LoVo (cell line): ENCODE results near the gene LRTM2.

Source experiments
- DNase-seq: peaks from one replicate; pipeline ENCODE4 v3.0.0-alpha.2; 2016; ENCODE audit warnings: low spot score

The LRTM2 gene

GRCh38 chr12:1820191-1820895 is at the start of gene LRTM2:
Gene LRTM2 (plus strand): TSS chr12:1820565. CDS start chr12:1828149, 7,584 bp downstream.
- no peak for DNase-seq

- DNase-seq = no peak
Observed at GRCh38 chr12:1773937-1774655, 46.3 kb upstream of the LRTM2 start.

GRCh38 chr12:1776170-1776921 is 44.0 kb upstream of the LRTM2 start:
- no peak for DNase-seq

GRCh38 chr12:1777798-1778197 is 42.6 kb upstream of the LRTM2 start:
- no peak for DNase-seq

- DNase-seq = no peak
Observed at GRCh38 chr12:1778911-1779310, 41.5 kb upstream of the LRTM2 start.

GRCh38 chr12:1779783-1780182 is 40.6 kb upstream of the LRTM2 start:
- DNase-seq = no peak

- no peak for DNase-seq
Observed at GRCh38 chr12:1781772-1782171, 38.6 kb upstream of the LRTM2 start.

GRCh38 chr12:1782215-1782614 is 38.1 kb upstream of the LRTM2 start:
- no peak for DNase-seq

GRCh38 chr12:1787714-1788113 is 32.7 kb upstream of the LRTM2 start:
- DNase-seq = no peak

- no peak for DNase-seq
Observed at GRCh38 chr12:1790444-1790843, 29.9 kb upstream of the LRTM2 start.

GRCh38 chr12:1791104-1791841 is 29.1 kb upstream of the LRTM2 start:
- DNase-seq = peak; percentile 62

GRCh38 chr12:1792406-1792805 is 28.0 kb upstream of the LRTM2 start:
- DNase-seq = no peak

GRCh38 chr12:1793426-1794210 is 26.7 kb upstream of the LRTM2 start:
- DNase-seq = no peak

- no peak for DNase-seq
Observed at GRCh38 chr12:1794440-1795090, 25.8 kb upstream of the LRTM2 start.

GRCh38 chr12:1795221-1795784 is 25.1 kb upstream of the LRTM2 start:
- no peak for DNase-seq

- DNase-seq = peak; percentile 94
Observed at GRCh38 chr12:1795785-1796514, 24.4 kb upstream of the LRTM2 start.

- DNase-seq = peak; percentile 27
Observed at GRCh38 chr12:1796515-1797010, 23.8 kb upstream of the LRTM2 start.

- DNase-seq = no peak
Observed at GRCh38 chr12:1797011-1797901, 23.1 kb upstream of the LRTM2 start.
